GM21526 (cell line): ENCODE measurements around the gene NYNRIN.

Experiments
- ATAC-seq: cut with Tn5 transposase; IDR thresholded peaks from one replicate; pipeline ENCODE4 v1.9.1; 2021; ENCODE audit warnings: moderate library complexity; ENCODE audit not compliant: unreplicated experiment, low FRiP score

The NYNRIN gene

GRCh38 chr14:24390701-24391468 is 7.9 kb upstream of the NYNRIN start:
- ATAC-seq: no peak

- no peak for ATAC-seq
Observed at GRCh38 chr14:24392325-24393091, 6.3 kb upstream of the NYNRIN start.

- no peak for ATAC-seq
Observed at GRCh38 chr14:24394275-24394674, 4.5 kb upstream of the NYNRIN start.

- ATAC-seq: no peak
Observed at GRCh38 chr14:24395609-24396582, 2.9 kb upstream of the NYNRIN start.

GRCh38 chr14:24397639-24398292 is 1.0 kb upstream of the NYNRIN start:
- ATAC-seq: no peak

GRCh38 chr14:24398293-24398652 is 530 bp upstream of the NYNRIN start:
- ATAC-seq: no peak

GRCh38 chr14:24399447-24399822 is 632 bp downstream of the NYNRIN start:
- ATAC-seq: no peak

GRCh38 chr14:24399999-24400718 is 1.4 kb downstream of the NYNRIN start:
- no peak for ATAC-seq

GRCh38 chr14:24401810-24402702 is 3.3 kb downstream of the NYNRIN start:
- no peak for ATAC-seq

GRCh38 chr14:24403294-24403998 is 4.6 kb downstream of the NYNRIN start:
- ATAC-seq: no peak

GRCh38 chr14:24404814-24405213 is 6.0 kb downstream of the NYNRIN start:
- no peak for ATAC-seq

- no peak for ATAC-seq
Observed at GRCh38 chr14:24406416-24406815, 7.6 kb downstream of the NYNRIN start.

GRCh38 chr14:24407608-24408325 is 9.0 kb downstream of the NYNRIN start:
- no peak for ATAC-seq

- ATAC-seq: no peak
Observed at GRCh38 chr14:24408764-24409163, 10.0 kb downstream of the NYNRIN start.

- ATAC-seq: no peak
Observed at GRCh38 chr14:24409192-24409591, 10.4 kb downstream of the NYNRIN start.

- no peak for ATAC-seq
Observed at GRCh38 chr14:24409956-24410355, 11.2 kb downstream of the NYNRIN start.
